ENCODE results near the gene NUCKS1. TPM values are rescaled to one million over a fixed set of nuclear protein-coding genes. Genes with fewer than 3 reads are reported as not detected.

Gene NUCKS1
- total and polyA plus RNA-seq, 2 of the 4 experiments (the other 2 are of a cell fraction), result 37.9 to 103 TPM

- POLR2A ChIA-PET (ENCODE audit: unreplicated experiment), result interaction anchor here (0.7 kb wide), 1 partner anchor 8 kb away, joined by 4 read pairs; no protein-coding TSS in a partner anchor
Measured at GRCh38 chr1:205733438-205734175, 16.4 kb downstream of the NUCKS1 start.

More at GRCh38 chr1:205733438-205734175, 16.4 kb downstream of the NUCKS1 start:
- no peak overlapping the region for H2BK120ac ChIP-seq (ENCODE audit: low read depth, low read length)
- no peak overlapping the region; the same call in 1 of the 2 replicates for H3K14ac ChIP-seq (replicated peaks; ENCODE audit: low read depth, low read length)
- H2AFZ ChIP-seq (replicated peaks; ENCODE audit: low read length, poor library complexity), result no peak overlapping the region
- H2BK15ac ChIP-seq (ENCODE audit: low read depth, low read length), result no peak overlapping the region
- peaks cover 4% of the 10 kb centered on the region; the same call in 1 of the 2 replicates for H3K9me1 ChIP-seq (ENCODE audit: insufficient read depth, low read length)
- BruUV-seq (replicated peaks), result no TSS peak
- in situ Hi-C loops (cut with MboI; ENCODE audit: low sequenced_read_pairs), result no loop called here
- no peaks in the 10 kb centered on the region for H3K27me3 ChIP-seq (ENCODE audit: control insufficient read depth, insufficient read depth, low read length)
- no peak overlapping the region for H3K56ac ChIP-seq (ENCODE audit: extremely low read depth, insufficient read depth, low read length)
- H3K18ac ChIP-seq (ENCODE audit: low read depth, low read length), result no peak overlapping the region
- peak overlapping the region in 1 of 2 experiments; percentile 60; a peak in 1 of 4 replicates for H4K8ac ChIP-seq (ENCODE audit: low read depth in 2 of 2, low read length in 2 of 2)
- peaks cover 53% of the 10 kb centered on the region for H4K20me1 ChIP-seq (ENCODE audit: insufficient read depth, low read length)
- no peak overlapping the region for H3K4me2 ChIP-seq (ENCODE audit: low read depth, low read length)
- H3K4me3 ChIP-seq (ENCODE audit: insufficient read depth, low read depth, low read length), result no peak overlapping the region
- H3K9me3 ChIP-seq (ENCODE audit: control insufficient read depth, insufficient read depth, low read length), result no peaks in the 10 kb centered on the region
- no peak overlapping the region for H4K5ac ChIP-seq (ENCODE audit: low read depth, low read length)
- DNase-seq (no peak), ATAC-seq (ENCODE audit: low read depth) (no peak)
- no peak overlapping the region for H3K27ac ChIP-seq (ENCODE audit: insufficient read depth, low read length)
- CTCF ChIA-PET, result interaction anchor here (0.6 kb wide), 1 partner anchor 966 kb away, joined by 3 read pairs; no protein-coding TSS in a partner anchor
- no peak for TF ChIP-seq MAZ (IDR thresholded peaks at IDR 0.05; ENCODE audit: borderline replicate concordance, low read depth, low read length)
- no peak for TF ChIP-seq CEBPB (IDR thresholded peaks at IDR 0.05; ENCODE audit: low read depth, low read length)
- no peak for TF ChIP-seq CHD1 (IDR thresholded peaks at IDR 0.05; ENCODE audit: low read depth, low read length)
- TF ChIP-seq NFE2L2 (IDR thresholded peaks at IDR 0.05; ENCODE audit: low read depth, low read length), result no peak
- no peak for TF ChIP-seq MXI1 (IDR thresholded peaks at IDR 0.05; ENCODE audit: borderline replicate concordance, low read depth, low read length)
- TF ChIP-seq BHLHE40 (IDR thresholded peaks at IDR 0.05; ENCODE audit: low read depth, low read length), result no peak
- no peak for TF ChIP-seq RFX5 (IDR thresholded peaks at IDR 0.05; ENCODE audit: low read depth, low read length)
- TF ChIP-seq FOS (IDR thresholded peaks at IDR 0.05; ENCODE audit: low read depth, low read length), result no peak
- TF ChIP-seq USF2 (IDR thresholded peaks at IDR 0.05; ENCODE audit: low read depth, low read length), result no peak
- no peak for TF ChIP-seq CTCF (conservative IDR thresholded peaks at IDR 0.05; ENCODE audit: low read depth, low read length)
- intact Hi-C loops (cut with micrococcal nuclease), result no loop called here
- H2AK5ac ChIP-seq (ENCODE audit: low read depth, low read length), result peak overlapping the region; percentile 73; the same call in 1 of the 2 replicates
- H3K36me3 ChIP-seq (ENCODE audit: control insufficient read depth, insufficient read depth, low read length), result peaks cover 16% of the 10 kb centered on the region
- H2BK20ac ChIP-seq (ENCODE audit: low read depth, low read length), result no peak overlapping the region
- peak overlapping the region; percentile 45 for H2BK5ac ChIP-seq (ENCODE audit: low read depth, low read length, poor library complexity, severe bottlenecking)
- dilution Hi-C loops (cut with HindIII; ENCODE audit: low sequenced_read_pairs, unreplicated experiment), result no loop called here
- WGBS, 2 experiments (ENCODE audit: extremely low coverage in 2 of 2, insufficient read length in 1 of 2), result 100% methylated on average over 1 of the region's 2 CpGs; no CpG with 5 or more reads in 1 of the 2 experiments
- H2AK9ac ChIP-seq (replicated peaks; ENCODE audit: low read depth, low read length, poor library complexity), result no peak overlapping the region
- H3K79me1 ChIP-seq (ENCODE audit: low read depth in 1 of 2, low read length in 2 of 2), result peaks cover 9 to 62% of the 10 kb centered on the region in 2 experiments
- H3K9ac ChIP-seq (ENCODE audit: low read depth, low read length), result no peak overlapping the region
- H3K4me1 ChIP-seq (ENCODE audit: control insufficient read depth, insufficient read depth, low read length), result peaks cover 3% of the 10 kb centered on the region
- no peak overlapping the region; the same call in 1 of the 2 replicates for H3K23ac ChIP-seq (ENCODE audit: low read depth, low read length)
- H3K4ac ChIP-seq (ENCODE audit: low read depth, low read length), result no peak overlapping the region
- H4K91ac ChIP-seq (ENCODE audit: insufficient read depth, low read depth, low read length), result no peak overlapping the region

Measured in IMR-90 (cell line).